GM06990 (cell line): Measurements from ENCODE around the gene TBX15.

Experiments used
- DNase-seq: peaks from one replicate; pipeline ENCODE4 v3.0.0-alpha.2; 2011; ENCODE audit not compliant: insufficient read length; ENCODE audit errors: extremely low read depth
- H3K27me3 ChIP-seq: replicated peaks from 2 replicates; pipeline ENCODE4 v1.6.0; 2011; ENCODE audit warnings: low read length; ENCODE audit not compliant: control insufficient read depth, insufficient read depth
- H3K36me3 ChIP-seq: 2 replicates; pipeline ENCODE4 v1.5.1; 2011; ENCODE audit warnings: low read length; ENCODE audit not compliant: control insufficient read depth, insufficient read depth
- H3K4me3 ChIP-seq: replicated peaks from 2 replicates; pipeline ENCODE4 v1.5.1; 2011; ENCODE audit warnings: low read depth, mild to moderate bottlenecking, control low read depth, low read length
- CTCF ChIP-seq: IDR thresholded peaks from 2 replicates; pipeline ENCODE4 v1.5.1; 2011; ENCODE audit warnings: low read length, control low read depth, mild to moderate bottlenecking, inconsistent platforms; ENCODE audit not compliant: insufficient read depth, poor library complexity, severe bottlenecking

TBX15 gene

GRCh38 chr1:118948351-118948750 lies 39.8 kb downstream of the TBX15 start:
- H3K4me3 ChIP-seq, result no peak overlapping the region
- no peak for TF ChIP-seq CTCF

GRCh38 chr1:118947790-118948189 lies 40.4 kb downstream of the TBX15 start:
- TF ChIP-seq CTCF, result no peak
- Histone ChIP-seq H3K4me3 (no peak overlapping the region), H3K27me3 (no peaks in the 10 kb centered on the region), H3K36me3 (no peaks in the 10 kb centered on the region)
- no peak for DNase-seq

More at GRCh38 chr1:118948351-118948750, 39.8 kb downstream of the TBX15 start:
- Histone ChIP-seq H3K36me3 (no peaks in the 10 kb centered on the region), H3K27me3 (no peaks in the 10 kb centered on the region)
- no peak for DNase-seq

GRCh38 chr1:118947003-118947765 lies 41.0 kb downstream of the TBX15 start:
- no peak for TF ChIP-seq CTCF
- H3K36me3 ChIP-seq, result no peaks in the 10 kb centered on the region

GRCh38 chr1:118945489-118945888 lies 42.7 kb downstream of the TBX15 start:
- no peaks in the 10 kb centered on the region for H3K36me3 ChIP-seq
- H3K4me3 ChIP-seq, result no peak overlapping the region
- no peaks in the 10 kb centered on the region for H3K27me3 ChIP-seq
- no peak for TF ChIP-seq CTCF
- DNase-seq, result no peak

More at GRCh38 chr1:118947003-118947765, 41.0 kb downstream of the TBX15 start:
- Histone ChIP-seq H3K4me3 (no peak overlapping the region), H3K27me3 (no peaks in the 10 kb centered on the region)
- no peak for DNase-seq

GRCh38 chr1:118944546-118944945 lies 43.6 kb downstream of the TBX15 start:
- no peak for DNase-seq
- Histone ChIP-seq H3K27me3 (no peaks in the 10 kb centered on the region), H3K36me3 (no peaks in the 10 kb centered on the region), H3K4me3 (no peak overlapping the region)
- TF ChIP-seq CTCF, result no peak
